PC-3 (cell line): ENCODE measurements around the gene SPIRE1.

ENCODE experiments used
- EZH2phosphoT487 ChIP-seq: fragments of 300-600 bp; sonication (generic); IDR thresholded peaks from 2 replicates; pipeline ENCODE4 v1.6.1; 2018; ENCODE audit warnings: mild to moderate bottlenecking, antibody characterized with exemption, low read length, borderline replicate concordance
- TF ChIP-seq, protein P1 (sequence below): fragments of 300-600 bp; sonication (generic); conservative IDR thresholded peaks from 2 replicates; pipeline ENCODE4 v1.5.1; 2017; ENCODE audit warnings: antibody characterized with exemption, low read depth, mild to moderate bottlenecking, low read length

DNA sequence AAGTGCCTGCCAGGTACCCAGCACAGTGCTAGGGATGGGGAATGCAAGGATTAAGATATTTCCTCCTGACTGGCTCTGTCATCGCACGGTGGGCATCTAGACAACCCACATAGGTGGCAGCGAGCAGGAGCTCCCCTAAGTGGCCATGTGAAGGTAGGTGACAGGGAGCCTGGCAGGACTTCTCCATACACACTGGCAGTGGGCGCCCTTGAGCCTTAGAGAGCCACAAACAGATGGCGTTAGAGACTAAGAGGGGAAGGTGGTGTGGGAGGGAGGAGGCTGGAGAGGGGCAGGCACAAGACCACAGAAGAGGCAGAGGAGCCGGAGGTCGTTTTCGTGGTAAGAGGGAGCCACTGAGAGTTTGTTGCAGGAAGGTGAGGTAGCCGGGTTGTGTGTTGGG lies 235.0 kb downstream of the SPIRE1 start:
- TF ChIP-seq, protein P1, sequence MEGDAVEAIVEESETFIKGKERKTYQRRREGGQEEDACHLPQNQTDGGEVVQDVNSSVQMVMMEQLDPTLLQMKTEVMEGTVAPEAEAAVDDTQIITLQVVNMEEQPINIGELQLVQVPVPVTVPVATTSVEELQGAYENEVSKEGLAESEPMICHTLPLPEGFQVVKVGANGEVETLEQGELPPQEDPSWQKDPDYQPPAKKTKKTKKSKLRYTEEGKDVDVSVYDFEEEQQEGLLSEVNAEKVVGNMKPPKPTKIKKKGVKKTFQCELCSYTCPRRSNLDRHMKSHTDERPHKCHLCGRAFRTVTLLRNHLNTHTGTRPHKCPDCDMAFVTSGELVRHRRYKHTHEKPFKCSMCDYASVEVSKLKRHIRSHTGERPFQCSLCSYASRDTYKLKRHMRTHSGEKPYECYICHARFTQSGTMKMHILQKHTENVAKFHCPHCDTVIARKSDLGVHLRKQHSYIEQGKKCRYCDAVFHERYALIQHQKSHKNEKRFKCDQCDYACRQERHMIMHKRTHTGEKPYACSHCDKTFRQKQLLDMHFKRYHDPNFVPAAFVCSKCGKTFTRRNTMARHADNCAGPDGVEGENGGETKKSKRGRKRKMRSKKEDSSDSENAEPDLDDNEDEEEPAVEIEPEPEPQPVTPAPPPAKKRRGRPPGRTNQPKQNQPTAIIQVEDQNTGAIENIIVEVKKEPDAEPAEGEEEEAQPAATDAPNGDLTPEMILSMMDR, result peak; percentile 64
- TF ChIP-seq EZH2phosphoT487, result no peak
